ENCODE data around the gene MYRFL.

The MYRFL gene

GRCh38 chr12:69935651-69936100 is 110.6 kb downstream of the MYRFL start:
- no peak for FAIRE-seq

- no peak for FAIRE-seq
Observed at GRCh38 chr12:69936214-69936731, 111.2 kb downstream of the MYRFL start.

GRCh38 chr12:69936766-69937165 is 111.7 kb downstream of the MYRFL start:
- FAIRE-seq = no peak

- FAIRE-seq = no peak
Observed at GRCh38 chr12:69947123-69947522, 122.1 kb downstream of the MYRFL start.

- no peak for FAIRE-seq
Observed at GRCh38 chr12:69947897-69948296, 122.9 kb downstream of the MYRFL start.

- FAIRE-seq = no peak
Observed at GRCh38 chr12:69948851-69949250, 123.8 kb downstream of the MYRFL start.

- no peak for FAIRE-seq
Observed at GRCh38 chr12:69949311-69950002, 124.4 kb downstream of the MYRFL start.

GRCh38 chr12:69951108-69951507 is 126.1 kb downstream of the MYRFL start:
- FAIRE-seq = no peak

GRCh38 chr12:69952890-69953289 is 127.9 kb downstream of the MYRFL start:
- FAIRE-seq = no peak

GRCh38 chr12:69961246-69961645 is 136.2 kb downstream of the MYRFL start:
- FAIRE-seq = no peak

GRCh38 chr12:69966409-69966808 is 141.4 kb downstream of the MYRFL start:
- no peak for FAIRE-seq

- FAIRE-seq = no peak
Observed at GRCh38 chr12:69966839-69967238, 141.8 kb downstream of the MYRFL start.

- no peak for FAIRE-seq
Observed at GRCh38 chr12:69969011-69969410, 144.0 kb downstream of the MYRFL start.

- FAIRE-seq = no peak
Observed at GRCh38 chr12:69972136-69972535, 147.1 kb downstream of the MYRFL start.

- no peak for FAIRE-seq
Observed at GRCh38 chr12:69978020-69978419, 153.0 kb downstream of the MYRFL start.

- no peak for FAIRE-seq
Observed at GRCh38 chr12:69981881-69982475, 157.0 kb downstream of the MYRFL start.

- no peak for FAIRE-seq
Observed at GRCh38 chr12:69984241-69984640, 159.2 kb downstream of the MYRFL start.

- FAIRE-seq = no peak
Observed at GRCh38 chr12:69985656-69986055, 160.6 kb downstream of the MYRFL start.

GRCh38 chr12:69986114-69986513 is 161.1 kb downstream of the MYRFL start:
- no peak for FAIRE-seq

GRCh38 chr12:69987579-69988091 is 162.6 kb downstream of the MYRFL start:
- FAIRE-seq = peak; percentile 60

- no peak for FAIRE-seq
Observed at GRCh38 chr12:69988481-69989321, 163.7 kb downstream of the MYRFL start.

- no peak for FAIRE-seq
Observed at GRCh38 chr12:69991690-69992288, 166.8 kb downstream of the MYRFL start.

GRCh38 chr12:69993433-69993832 is 168.4 kb downstream of the MYRFL start:
- FAIRE-seq = no peak
